Bronchial epithelial cell (primary cell): ENCODE data around the gene PKD1L1. TPM values are rescaled to one million over a fixed set of nuclear protein-coding genes. Genes with fewer than 3 reads are reported as not detected.
A peak's percentile ranks its signal among the peaks of the same experiment; 100 is the strongest.

Source experiments
- DNase-seq: peaks from one replicate; pipeline ENCODE4 v3.0.0-alpha.2; 2010; ENCODE audit warnings: low read depth
- FAIRE-seq: peaks from 2 replicates; lab custom pipeline; 2011; peaks lifted over from hg19 to GRCh38; lab: Jason Lieb, UNC
- H3K27me3 ChIP-seq: 2 replicates; pipeline ENCODE4 v1.5.1; 2011; ENCODE audit warnings: low read length; ENCODE audit not compliant: control insufficient read depth, insufficient read depth
- H3K36me3 ChIP-seq: 2 replicates; pipeline ENCODE4 v1.5.1; 2011; ENCODE audit warnings: low read length; ENCODE audit not compliant: control insufficient read depth, insufficient read depth
- H3K4me3 ChIP-seq: 2 replicates; pipeline ENCODE4 v1.5.1; 2011; ENCODE audit warnings: mild to moderate bottlenecking, low read depth, low read length, control low read depth
- CTCF ChIP-seq: IDR thresholded peaks from 2 replicates; pipeline ENCODE4 v1.5.1; 2011; ENCODE audit warnings: mild to moderate bottlenecking, moderate library complexity, low read length, control low read depth, inconsistent platforms; ENCODE audit not compliant: insufficient read depth, severe bottlenecking
- total RNA-seq: library from RNA; depleted of rRNA; stranded (reverse); fragments of >200 nt; gene quantifications from 2 replicates; pipeline ENCODE4 v1.2.1, GENCODE V29; 2014

The PKD1L1 gene
- total RNA-seq, 1 donor from 2014 or later, result under 0.01 TPM

GRCh38 chr7:47896809-47897423, 51.4 kb downstream of the PKD1L1 start:
- no peak for FAIRE-seq
- Histone ChIP-seq H3K27me3 (no peaks in the 10 kb centered on the region), H3K36me3 (no peaks in the 10 kb centered on the region), H3K4me3 (no peak overlapping the region)
- DNase-seq, result no peak
- TF ChIP-seq CTCF, result no peak

- no peak overlapping the region for H3K4me3 ChIP-seq
- H3K36me3 ChIP-seq, result no peaks in the 10 kb centered on the region
- no peak for DNase-seq
- FAIRE-seq, result no peak
- TF ChIP-seq CTCF, result no peak
- no peaks in the 10 kb centered on the region for H3K27me3 ChIP-seq
Measured at GRCh38 chr7:47895026-47895425, 53.2 kb downstream of the PKD1L1 start.

- TF ChIP-seq CTCF, result no peak
- DNase-seq (peak; percentile 60), FAIRE-seq (peak; percentile 62)
- Histone ChIP-seq H3K27me3 (no peaks in the 10 kb centered on the region), H3K36me3 (no peaks in the 10 kb centered on the region), H3K4me3 (no peak overlapping the region)
Measured at GRCh38 chr7:47893721-47894365, 54.4 kb downstream of the PKD1L1 start.

GRCh38 chr7:47893238-47893637, 55.0 kb downstream of the PKD1L1 start:
- Histone ChIP-seq H3K36me3 (no peaks in the 10 kb centered on the region), H3K27me3 (no peaks in the 10 kb centered on the region), H3K4me3 (no peak overlapping the region)
- FAIRE-seq (no peak), DNase-seq (no peak)
- peak; percentile 11 for TF ChIP-seq CTCF

GRCh38 chr7:47890606-47891005, 57.7 kb downstream of the PKD1L1 start:
- no peak for FAIRE-seq
- DNase-seq, result no peak
- no peaks in the 10 kb centered on the region for H3K36me3 ChIP-seq

More at GRCh38 chr7:47890606-47891005, 57.7 kb downstream of the PKD1L1 start:
- Histone ChIP-seq H3K4me3 (no peak overlapping the region), H3K27me3 (peaks cover under 1% of the 10 kb centered on the region)
- TF ChIP-seq CTCF, result no peak
